ENCODE data around the gene ANKRD28.

DNA sequence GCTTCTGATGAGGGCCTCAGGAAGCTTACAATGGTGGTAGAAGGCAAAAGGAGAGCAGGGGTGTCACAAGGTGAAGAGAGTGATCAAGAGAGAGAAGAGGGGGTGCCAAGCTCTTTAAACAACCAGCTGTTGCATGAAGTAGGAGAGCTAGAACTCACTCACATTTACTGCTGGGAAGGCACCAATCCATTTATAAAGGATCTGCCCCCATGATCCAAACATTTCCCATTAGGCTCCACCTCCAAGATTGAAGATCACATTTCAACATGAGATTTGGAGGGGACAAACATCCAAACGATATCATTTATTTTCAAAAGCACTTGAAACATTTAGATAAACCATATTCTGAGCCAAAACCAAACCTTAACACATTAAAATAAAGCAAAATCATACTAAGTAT lies 26.3 kb downstream of the ANKRD28 start:
- TF ChIP-seq, protein P1, sequence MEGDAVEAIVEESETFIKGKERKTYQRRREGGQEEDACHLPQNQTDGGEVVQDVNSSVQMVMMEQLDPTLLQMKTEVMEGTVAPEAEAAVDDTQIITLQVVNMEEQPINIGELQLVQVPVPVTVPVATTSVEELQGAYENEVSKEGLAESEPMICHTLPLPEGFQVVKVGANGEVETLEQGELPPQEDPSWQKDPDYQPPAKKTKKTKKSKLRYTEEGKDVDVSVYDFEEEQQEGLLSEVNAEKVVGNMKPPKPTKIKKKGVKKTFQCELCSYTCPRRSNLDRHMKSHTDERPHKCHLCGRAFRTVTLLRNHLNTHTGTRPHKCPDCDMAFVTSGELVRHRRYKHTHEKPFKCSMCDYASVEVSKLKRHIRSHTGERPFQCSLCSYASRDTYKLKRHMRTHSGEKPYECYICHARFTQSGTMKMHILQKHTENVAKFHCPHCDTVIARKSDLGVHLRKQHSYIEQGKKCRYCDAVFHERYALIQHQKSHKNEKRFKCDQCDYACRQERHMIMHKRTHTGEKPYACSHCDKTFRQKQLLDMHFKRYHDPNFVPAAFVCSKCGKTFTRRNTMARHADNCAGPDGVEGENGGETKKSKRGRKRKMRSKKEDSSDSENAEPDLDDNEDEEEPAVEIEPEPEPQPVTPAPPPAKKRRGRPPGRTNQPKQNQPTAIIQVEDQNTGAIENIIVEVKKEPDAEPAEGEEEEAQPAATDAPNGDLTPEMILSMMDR (IDR thresholded peaks at IDR 0.05): no peak
- TF ChIP-seq POLR2A (IDR thresholded peaks at IDR 0.05): peak; percentile 52
